Fibroblast of pulmonary artery (primary cell): ENCODE measurements around the gene PTPRN2.

Experiments used
- DNase-seq: peaks from one replicate; pipeline ENCODE4 v3.0.0-alpha.2; 2010; ENCODE audit warnings: low read depth
- H3K4me3 ChIP-seq: replicated peaks from 2 replicates; pipeline ENCODE4 v1.5.1; 2011; ENCODE audit warnings: low read depth, mild to moderate bottlenecking, control low read depth, low read length, moderate library complexity
- TF ChIP-seq, protein P1 (sequence below): IDR thresholded peaks from 2 replicates; pipeline ENCODE4 v1.5.1; 2011; ENCODE audit warnings: mild to moderate bottlenecking, control low read depth, low read length, inconsistent platforms; ENCODE audit errors: missing control alignments

PTPRN2 gene

GRCh38 chr7:158561659-158562058, 26.0 kb downstream of the PTPRN2 start:
- no peak for DNase-seq
- TF ChIP-seq, protein P1, sequence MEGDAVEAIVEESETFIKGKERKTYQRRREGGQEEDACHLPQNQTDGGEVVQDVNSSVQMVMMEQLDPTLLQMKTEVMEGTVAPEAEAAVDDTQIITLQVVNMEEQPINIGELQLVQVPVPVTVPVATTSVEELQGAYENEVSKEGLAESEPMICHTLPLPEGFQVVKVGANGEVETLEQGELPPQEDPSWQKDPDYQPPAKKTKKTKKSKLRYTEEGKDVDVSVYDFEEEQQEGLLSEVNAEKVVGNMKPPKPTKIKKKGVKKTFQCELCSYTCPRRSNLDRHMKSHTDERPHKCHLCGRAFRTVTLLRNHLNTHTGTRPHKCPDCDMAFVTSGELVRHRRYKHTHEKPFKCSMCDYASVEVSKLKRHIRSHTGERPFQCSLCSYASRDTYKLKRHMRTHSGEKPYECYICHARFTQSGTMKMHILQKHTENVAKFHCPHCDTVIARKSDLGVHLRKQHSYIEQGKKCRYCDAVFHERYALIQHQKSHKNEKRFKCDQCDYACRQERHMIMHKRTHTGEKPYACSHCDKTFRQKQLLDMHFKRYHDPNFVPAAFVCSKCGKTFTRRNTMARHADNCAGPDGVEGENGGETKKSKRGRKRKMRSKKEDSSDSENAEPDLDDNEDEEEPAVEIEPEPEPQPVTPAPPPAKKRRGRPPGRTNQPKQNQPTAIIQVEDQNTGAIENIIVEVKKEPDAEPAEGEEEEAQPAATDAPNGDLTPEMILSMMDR = no peak
- H3K4me3 ChIP-seq = no peak overlapping the region

- no peak for DNase-seq
- TF ChIP-seq, protein P1 = no peak
- H3K4me3 ChIP-seq = no peak overlapping the region
Measured at GRCh38 chr7:158560386-158560785, 27.2 kb downstream of the PTPRN2 start.

DNA sequence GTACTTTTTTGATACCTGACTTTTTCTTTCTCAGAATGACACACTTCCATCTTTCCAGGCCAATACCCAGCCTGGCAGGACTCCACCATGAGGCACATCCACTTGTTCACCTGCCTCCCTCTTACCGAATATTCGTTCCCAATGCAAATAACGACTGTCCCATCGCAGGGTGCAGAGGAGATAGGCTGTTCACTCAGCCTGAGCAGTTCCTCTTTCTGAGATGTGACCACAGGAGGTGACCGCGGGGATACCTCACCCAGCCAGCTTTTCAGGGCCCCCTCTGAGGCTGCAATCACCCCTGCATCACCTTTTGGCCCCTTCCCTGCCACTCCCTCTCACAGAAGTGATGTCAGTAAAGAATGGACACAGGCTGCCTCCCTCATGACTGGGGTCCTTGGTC, 28.3 kb downstream of the PTPRN2 start:
- no peak for DNase-seq
- TF ChIP-seq, protein P1 = no peak
- H3K4me3 ChIP-seq = no peak overlapping the region

DNA sequence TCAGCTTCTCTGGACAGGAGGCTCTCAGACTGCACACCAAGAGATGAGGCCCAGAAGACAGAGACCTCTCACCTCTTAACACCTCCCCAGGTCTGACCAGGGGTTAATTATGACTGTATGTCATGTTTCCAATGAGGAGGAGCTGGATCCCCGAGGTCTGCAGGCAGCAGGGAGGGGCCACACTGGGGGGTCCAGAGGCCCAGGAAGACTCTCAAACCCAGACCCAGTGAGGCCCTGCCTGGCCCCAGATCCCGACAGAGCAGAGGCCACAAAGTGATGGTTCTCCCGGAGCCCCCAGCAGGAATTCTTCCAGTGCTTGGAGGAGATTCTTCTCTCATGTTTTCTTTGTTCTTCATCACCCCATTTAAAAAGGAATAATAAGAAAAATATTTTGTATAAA, 28.8 kb downstream of the PTPRN2 start:
- no peak for DNase-seq
- TF ChIP-seq, protein P1 = no peak
- no peak overlapping the region for H3K4me3 ChIP-seq

GRCh38 chr7:158557441-158557755, 30.2 kb downstream of the PTPRN2 start:
- TF ChIP-seq, protein P1 = no peak
- no peak overlapping the region for H3K4me3 ChIP-seq
- DNase-seq = no peak

GRCh38 chr7:158556721-158557440, 30.7 kb downstream of the PTPRN2 start:
- no peak for DNase-seq
- H3K4me3 ChIP-seq = no peak overlapping the region
- TF ChIP-seq, protein P1 = no peak

- no peak for DNase-seq
- TF ChIP-seq, protein P1 = no peak
- no peak overlapping the region for H3K4me3 ChIP-seq
Measured at GRCh38 chr7:158555034-158555520, 32.5 kb downstream of the PTPRN2 start.
